NOMO-1 treated with dmso at 0.1 percent for 144 hours (cell line): ENCODE data around the gene SEPTIN5.

Source experiments
- DNase-seq: peaks from one replicate; lab custom pipeline; 2025; ENCODE audit not compliant: unreplicated experiment; lab: John Stamatoyannopoulos, UW

The SEPTIN5 gene

DNA sequence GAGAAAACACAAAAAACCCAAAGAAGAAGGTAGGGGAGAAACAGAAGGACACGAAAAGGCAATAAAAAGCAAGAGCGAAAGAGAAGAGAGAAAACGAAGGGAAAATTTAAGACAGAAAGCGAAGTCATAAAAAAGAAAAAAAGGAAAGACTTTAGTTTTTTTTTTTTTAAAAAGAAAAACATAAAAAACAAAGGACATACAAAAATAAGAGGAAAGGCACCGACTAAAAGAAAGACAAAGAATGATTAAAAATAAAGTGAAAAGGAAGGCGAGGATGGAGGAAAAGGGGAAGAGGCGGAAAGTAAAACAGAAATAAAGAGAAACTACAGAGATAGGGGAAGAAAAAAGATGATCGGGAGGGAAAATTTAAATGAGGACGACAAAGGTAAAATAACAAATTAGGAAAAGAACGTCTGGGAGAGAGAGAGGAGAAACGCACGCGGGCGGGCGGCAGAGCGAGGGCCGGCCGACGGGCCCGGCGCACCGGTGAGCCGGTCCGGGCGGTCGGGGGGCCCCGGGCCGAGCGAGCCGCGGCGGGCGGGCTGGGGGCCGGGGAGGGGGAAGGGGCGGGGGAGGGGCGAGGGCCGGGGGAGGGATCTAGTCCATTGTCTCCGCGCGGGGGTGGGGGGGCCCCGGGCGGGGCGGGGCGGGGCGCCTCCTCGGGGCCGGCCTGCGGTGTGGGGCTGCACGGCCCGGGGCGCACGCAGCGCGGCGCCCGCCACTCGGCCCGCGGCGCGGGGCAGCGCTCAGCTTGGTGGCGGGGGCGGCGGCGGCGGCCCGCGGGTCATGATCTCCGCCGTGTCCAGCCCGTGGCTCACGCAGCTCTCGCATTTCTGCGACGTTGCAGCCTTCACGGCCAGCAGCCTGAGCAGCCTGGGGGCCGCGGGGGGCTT, 46.0 kb downstream of the SEPTIN5 start, which contains the start of gene TBX1:
TSS of gene TBX1 (plus strand) at position 721 of the 893 bp plus-strand sequence. CDS start at position 787, 66 bp downstream.
- no peak for DNase-seq

DNA sequence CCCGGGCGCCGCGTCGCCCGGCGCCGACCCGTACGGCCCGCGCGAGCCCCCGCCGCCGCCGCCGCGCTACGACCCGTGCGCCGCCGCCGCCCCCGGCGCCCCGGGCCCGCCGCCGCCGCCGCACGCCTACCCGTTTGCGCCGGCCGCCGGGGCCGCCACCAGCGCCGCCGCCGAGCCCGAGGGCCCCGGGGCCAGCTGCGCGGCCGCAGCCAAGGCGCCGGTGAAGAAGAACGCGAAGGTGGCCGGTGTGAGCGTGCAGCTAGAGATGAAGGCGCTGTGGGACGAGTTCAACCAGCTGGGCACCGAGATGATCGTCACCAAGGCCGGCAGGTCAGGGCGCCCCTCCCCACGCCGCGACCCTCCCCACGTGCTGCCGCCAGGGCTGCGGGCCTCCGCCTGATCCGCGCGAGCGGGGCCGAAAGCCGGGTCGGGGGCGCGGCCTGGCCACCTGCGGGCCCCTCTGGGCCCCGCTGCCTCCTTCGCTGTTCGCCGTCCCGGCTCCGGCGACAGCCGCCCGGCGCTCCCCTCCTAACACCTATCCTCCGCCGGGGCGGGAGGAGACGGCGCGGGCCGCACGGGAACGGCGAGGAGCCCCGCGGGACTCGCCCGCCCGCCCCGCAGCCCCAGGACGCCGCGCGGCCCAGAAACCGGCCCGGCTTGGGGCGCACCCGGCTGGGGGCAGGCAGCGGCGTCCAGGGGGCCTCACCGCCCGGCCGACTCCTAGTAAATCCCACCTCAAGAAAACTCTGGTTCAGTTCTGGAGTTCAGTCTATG, 46.8 kb downstream of the SEPTIN5 start:
- DNase-seq: no peak

DNA sequence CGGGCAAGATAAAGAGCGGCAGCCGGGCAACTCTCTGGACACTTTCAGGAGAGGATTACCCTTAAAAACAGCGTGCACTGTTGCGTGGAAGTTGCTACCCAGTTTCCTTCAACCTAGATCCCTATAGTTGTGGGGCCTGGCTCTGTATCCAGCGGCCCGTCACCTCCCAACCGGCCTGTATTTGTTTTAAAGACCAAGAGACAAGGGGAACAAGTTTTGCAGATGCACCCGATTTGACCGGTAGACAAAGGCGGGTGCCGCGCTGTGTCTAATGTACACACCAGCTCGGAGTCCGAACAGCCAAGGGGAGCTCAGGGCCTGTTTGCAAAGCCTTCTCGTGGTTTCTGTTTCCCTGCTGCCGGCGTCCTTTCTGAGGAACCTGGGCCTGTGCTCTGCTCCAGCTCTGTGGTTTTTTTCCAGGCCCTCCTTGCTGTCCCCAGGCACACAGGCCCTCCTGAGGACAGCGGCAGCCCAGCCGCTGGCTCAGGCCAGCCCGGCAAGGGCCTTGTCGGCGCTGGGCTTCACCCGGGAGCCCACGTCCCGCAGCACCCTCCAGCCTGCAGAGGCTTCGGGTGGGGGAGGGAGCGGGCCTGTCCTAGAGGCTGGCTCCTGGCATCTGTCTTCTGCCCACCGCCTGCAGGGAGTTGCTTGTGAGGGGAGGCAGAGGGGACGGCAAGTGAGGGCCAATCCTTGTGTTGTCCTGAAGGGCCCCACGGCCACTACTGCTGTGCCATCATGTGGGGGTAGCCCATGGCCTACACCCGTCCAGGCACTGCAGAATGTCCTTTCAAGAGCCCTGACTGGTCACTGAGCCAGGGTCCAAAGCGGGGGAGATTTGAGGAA, 47.6 kb downstream of the SEPTIN5 start:
- DNase-seq: no peak

DNA sequence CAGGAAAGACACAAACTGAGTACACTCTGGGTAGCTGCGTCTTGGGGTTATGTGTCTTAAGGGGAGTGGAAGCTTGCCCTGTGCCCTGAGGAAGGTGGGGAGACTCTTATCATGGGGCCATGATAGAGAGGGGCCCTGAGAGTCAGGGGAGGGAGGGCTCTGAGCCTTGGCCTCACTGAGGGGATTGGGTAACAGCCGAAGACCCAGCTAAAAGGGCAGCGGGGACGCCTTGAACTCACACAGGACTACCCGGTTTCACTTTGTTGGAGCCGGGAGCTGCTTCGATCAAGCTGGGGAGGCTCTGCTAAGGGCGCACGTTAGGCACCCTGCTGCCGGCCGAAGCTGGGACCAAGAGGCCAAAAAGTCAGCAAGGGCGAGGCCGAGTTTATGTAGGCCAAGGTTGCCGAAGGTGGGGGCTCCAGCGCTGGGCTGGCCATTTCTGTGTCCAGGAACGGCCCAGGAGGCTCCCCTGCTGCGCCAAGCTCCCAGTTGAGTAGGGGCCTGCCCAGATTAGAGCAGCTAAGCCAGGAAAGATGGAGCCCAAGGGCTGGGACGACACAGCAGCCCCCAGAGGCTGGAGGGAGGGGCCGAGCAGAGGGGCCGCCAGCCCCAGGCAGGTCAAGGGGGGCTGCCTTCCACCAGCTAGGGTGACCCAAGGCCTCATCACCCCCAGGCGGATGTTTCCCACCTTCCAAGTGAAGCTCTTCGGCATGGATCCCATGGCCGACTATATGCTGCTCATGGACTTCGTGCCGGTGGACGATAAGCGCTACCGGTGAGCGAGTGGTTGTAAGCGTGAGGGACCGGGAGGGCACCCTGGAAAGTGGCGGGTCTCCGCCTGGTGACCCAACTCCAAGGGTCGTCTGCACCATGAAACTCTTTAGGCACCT, 48.5 kb downstream of the SEPTIN5 start:
- DNase-seq: no peak

DNA sequence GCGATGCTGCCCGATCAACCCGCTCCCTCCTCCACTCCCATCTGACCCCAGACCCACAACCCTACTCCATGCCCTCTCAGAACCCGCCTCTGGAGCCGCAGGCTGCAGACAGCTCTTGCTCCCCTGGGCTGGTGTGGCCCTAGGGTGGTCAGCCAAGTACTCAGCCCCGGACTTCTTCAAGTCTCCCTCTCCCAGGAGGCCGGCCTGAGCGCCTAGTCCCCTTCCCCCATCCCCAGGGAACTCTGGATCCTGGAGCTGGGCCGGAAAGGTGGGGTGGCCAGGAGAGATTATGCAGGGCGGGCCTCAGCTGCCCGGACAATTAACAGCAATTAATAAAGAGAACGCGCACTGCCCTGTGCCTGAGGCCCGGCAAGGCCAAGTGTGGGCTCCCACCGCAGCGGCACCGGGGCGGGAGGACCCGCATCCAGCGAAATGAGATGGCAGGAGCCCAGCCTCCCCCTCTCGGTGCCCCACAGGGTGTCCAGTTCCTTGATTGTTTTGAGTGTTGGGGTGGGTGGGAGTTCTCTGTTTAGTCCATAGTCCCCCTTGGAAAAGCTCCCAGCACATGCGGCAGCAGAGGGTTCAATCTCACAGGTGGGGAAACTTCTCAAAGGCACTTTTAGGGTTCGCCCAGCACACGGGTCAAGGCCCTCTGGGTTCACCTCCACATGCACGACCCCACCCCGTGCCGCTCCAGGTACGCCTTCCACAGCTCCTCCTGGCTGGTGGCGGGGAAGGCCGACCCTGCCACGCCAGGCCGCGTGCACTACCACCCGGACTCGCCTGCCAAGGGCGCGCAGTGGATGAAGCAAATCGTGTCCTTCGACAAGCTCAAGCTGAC, 49.4 kb downstream of the SEPTIN5 start:
- DNase-seq: no peak

DNA sequence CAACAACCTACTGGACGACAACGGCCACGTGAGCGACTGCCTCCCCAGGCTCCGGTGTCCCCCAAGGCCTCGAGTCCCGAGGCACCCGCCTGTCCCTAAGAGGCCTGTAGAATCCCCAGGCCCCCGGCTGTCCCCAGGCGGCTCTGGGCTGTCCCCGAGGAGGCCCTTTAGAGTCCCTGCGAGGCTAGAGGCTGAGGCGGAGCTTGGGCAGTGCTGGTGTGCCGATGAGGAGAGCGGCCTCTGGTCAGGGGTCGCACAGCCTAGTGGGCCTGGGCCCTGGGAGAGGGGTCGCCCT, 49.9 kb downstream of the SEPTIN5 start:
- DNase-seq: no peak

DNA sequence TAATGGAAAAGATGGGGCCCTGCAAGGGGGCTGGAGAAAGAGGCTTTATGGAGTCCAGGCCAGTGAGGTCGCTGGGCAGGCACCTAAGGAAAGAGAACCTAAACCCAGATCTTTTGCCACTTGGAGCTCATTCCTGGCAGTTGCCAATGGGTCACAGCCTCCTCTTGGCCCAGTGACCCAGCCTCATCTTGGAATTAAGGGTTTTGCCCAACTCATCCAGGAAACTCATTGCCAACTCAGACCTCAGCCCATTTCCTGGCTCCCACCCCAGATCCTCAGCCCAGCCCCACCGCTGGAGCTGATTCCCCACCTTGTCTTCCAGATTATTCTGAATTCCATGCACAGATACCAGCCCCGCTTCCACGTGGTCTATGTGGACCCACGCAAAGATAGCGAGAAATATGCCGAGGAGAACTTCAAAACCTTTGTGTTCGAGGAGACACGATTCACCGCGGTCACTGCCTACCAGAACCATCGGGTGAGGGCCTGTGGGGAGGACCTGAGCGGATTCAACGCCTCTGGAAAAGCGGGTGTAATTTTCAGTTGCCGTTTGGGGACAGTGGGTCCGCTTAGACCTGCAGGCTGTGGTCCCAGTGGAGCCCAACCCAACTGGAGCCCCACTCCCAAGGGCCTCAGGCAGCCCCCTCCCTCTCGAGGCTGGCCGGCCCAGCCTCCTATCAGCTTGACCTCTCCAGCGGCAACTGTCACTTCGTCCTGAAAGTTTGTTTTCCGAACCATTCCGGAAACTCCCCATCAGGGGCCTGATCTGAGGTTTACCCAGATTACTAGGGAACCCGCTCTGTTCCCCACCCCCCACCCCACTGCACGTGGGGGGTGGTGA, 50.6 kb downstream of the SEPTIN5 start:
- no peak for DNase-seq

DNA sequence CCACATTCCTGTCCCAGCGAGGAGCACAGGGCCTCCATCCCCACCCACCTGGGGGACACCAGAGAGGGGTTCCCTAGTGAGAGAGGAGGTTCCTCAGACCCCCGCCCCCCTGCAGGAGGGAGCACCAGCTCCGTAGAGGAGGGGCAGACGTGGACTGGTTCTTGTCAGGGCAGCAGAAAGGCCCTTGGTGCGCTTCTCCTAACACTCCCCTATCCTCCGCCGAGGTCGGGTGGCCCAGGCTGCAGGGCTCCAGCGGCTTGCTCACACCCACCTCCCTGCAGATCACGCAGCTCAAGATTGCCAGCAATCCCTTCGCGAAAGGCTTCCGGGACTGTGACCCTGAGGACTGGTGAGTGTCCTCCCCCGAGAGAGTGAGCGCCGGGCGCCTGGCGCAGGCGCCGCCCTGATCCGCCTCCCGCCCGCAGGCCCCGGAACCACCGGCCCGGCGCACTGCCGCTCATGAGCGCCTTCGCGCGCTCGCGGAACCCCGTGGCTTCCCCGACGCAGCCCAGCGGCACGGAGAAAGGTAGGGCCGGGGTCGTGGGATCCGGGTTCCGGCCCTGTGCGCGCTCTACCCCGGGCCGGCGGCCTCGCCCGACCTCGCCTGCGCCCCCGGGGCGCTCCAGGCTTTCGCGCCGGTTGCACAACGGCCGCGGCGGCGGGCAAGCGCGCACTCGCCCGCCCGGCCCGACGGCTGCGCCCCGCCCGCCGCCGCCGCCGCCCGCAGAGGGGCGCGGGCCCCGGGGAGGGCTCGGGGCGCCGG, 51.4 kb downstream of the SEPTIN5 start:
- peak; percentile 36 for DNase-seq

DNA sequence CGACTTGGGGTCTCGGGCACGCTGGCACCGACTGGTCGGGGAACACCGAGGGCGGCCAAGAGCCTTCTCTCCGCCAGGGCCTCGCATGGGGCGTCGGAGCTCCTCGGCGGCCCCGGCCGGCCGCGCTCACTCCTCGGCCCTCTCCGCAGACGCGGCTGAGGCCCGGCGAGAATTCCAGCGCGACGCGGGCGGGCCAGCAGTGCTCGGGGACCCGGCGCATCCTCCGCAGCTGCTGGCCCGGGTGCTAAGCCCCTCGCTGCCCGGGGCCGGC, 51.9 kb downstream of the SEPTIN5 start:
- DNase-seq: no peak

DNA sequence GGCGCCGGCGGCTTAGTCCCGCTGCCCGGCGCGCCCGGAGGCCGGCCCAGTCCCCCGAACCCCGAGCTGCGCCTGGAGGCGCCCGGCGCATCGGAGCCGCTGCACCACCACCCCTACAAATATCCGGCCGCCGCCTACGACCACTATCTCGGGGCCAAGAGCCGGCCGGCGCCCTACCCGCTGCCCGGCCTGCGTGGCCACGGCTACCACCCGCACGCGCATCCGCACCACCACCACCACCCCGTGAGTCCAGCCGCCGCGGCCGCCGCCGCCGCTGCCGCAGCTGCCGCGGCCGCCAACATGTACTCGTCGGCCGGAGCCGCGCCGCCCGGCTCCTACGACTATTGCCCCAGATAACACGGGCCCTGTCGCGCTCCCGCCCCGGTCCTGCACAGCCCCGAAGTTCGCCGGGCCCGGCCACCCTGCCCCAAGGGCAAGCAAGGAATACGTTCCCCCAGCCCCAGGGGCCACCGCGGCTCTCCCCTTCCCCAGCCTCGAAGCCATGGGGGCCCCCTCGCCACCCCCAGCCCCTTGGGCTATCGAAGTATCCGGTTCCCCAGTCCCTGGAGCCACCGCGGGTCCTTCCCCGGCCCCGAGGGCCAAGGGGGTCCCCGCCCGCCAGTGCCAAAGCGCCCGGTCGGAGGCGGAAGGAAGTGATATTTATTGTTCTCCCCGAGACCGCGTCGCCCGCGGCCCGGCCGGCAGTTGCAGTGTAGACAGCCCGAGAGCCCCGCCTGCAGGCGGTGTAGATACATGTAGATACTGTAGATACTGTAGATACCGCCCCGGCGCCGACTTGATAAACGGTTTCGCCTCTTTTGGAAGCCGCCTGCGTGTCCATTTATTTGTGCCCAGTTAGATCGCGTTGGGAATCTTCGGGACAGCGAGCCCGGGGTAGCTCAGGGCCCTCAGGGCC, 52.5 kb downstream of the SEPTIN5 start:
- peak; percentile 84 for DNase-seq

DNA sequence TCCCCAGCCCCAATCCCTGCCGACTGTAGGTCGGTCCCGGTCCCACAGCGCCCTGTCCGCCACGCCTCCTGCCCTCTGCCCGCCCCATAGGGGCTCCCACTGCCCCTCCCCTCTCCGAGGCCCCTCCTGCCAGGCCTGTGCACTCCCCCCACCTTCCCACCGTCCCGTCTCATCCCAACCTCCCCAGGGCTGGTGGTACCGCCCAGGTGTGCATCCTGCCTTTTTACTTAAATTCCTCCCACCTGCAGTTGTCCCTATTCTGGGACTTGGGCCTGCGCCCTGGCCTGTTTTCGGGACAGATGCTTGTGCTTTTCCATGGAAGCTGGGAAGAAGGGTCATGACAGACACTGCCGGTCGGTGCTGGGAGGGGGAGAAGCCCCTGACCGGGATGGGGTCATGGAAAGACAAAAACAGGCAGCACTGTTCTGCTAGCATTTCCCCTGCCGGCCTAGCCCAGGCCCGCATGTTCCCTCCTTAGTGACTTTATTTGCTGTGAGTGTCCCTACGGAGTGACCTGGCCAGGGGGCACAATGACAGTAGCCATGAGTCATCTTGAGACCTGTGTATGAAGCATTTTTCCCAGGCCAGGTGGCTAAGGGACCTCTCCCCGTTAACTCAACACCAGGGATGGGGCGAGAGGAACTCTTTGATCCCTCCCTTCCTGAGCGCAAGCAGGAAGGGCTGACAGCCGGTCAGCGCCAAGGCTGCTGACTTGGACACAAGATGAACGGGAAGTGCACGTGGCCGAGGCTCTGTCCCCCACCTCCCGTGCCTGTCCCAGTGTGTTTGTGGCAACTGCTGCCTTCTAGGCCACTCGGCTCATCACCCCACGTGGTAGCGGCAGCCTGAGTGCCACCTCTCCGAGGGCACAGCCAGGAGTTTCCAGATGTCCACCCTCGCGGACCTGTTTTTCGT, 53.4 kb downstream of the SEPTIN5 start:
- no peak for DNase-seq

DNA sequence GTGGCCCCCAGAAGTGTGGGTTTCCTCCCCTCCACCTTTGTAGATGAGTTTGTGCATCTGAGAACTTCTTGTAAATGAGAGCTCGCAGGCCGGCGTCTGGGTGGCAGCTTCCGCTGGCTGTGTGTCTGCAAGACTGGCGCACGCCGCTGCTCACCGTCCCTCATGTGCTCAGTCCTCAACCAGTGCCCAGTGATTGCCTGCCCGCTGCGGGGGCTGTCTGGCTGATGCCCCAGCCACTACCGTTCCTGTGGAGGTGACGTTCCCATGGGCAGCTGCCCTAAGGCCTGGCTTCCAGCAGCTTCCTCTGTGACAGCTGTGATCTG, 55.1 kb downstream of the SEPTIN5 start:
- no peak for DNase-seq

DNA sequence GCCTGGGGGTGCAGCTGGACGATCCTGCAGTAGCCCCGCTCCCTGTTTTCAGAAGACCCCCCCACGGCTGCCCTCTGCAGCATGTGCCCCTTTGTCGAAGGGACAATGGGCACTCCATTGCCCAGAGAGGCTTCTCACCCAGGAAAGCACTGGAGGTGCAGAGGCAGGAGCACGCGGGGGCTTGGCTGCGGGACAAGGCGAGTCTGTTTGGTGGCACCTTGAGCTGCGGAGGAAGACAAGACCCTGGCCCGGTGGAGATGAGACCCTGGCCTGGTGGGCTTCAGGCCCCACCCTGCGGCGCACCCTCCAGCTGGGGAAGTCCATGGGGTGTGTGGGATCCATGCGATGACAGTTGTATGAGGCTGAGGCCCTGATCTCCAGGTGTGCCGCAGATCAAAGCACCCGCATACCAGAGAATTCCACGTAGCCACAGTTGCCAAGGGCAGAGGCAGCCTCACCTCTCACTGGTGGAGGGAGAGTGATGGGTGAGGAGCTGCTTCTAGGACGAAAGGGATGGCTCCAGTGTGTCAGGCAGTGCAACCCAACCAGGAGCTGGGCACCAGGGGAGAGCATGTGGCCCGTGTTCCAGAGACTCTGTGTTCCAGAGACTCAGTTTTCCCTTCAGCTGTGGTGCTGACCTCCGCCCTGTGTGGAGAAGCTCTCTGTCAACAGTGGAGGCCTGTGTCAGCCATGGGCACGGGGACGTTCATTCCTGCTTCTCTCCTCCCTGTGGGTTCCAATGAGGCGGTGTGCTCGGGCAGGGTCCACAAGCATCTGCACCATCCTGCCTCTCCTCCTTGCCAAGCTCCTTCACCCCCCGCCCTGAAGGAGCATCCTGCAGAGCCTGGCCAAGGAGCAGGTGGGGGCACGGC, 56.3 kb downstream of the SEPTIN5 start:
- DNase-seq: no peak

DNA sequence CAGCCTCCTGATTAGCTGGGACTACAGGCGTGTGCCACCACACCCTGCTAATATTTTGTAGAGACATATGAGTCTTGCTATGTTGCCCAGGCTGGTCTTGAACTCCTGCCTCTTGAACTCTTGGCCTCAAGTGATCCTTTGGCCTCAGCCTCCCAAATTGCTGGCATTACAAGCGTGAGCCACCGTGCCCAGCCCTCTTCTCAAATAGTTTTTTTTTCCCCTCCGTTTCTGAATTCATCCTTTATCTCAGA, 58.0 kb downstream of the SEPTIN5 start:
- DNase-seq: no peak
